Measurements from ENCODE around the gene RNF141. TPM values are rescaled to one million over a fixed set of nuclear protein-coding genes. Genes with fewer than 3 reads are reported as not detected.

RNF141 gene
- total RNA-seq, 1 donor from 2014 or later = 39.2 TPM

GRCh38 chr11:10533323-10533722 lies 7.7 kb downstream of the RNF141 start:
- H3K27me3 ChIP-seq (ENCODE audit: low read depth) = no peaks in the 10 kb centered on the region
- H3K4me1 ChIP-seq = no peaks in the 10 kb centered on the region
- no peaks in the 10 kb centered on the region for H3K9me3 ChIP-seq (replicated peaks)
- no peak for DNase-seq
- TF ChIP-seq CTCF (IDR thresholded peaks at IDR 0.05; ENCODE audit: borderline replicate concordance) = no peak
- no peak overlapping the region for H3K4me3 ChIP-seq
- intact Hi-C loops (cut with micrococcal nuclease) = no loop called here
- no peak overlapping the region for H3K27ac ChIP-seq (replicated peaks)
- H3K36me3 ChIP-seq = peaks cover 49% of the 10 kb centered on the region

- TF ChIP-seq CTCF (IDR thresholded peaks at IDR 0.05; ENCODE audit: borderline replicate concordance) = no peak
- Histone ChIP-seq H3K27me3 (ENCODE audit: low read depth) (no peaks in the 10 kb centered on the region), H3K9me3 (replicated peaks) (no peaks in the 10 kb centered on the region), H3K4me3 (no peak overlapping the region), H3K4me1 (no peaks in the 10 kb centered on the region), H3K27ac (replicated peaks) (no peak overlapping the region), H3K36me3 (peaks cover 57% of the 10 kb centered on the region)
- intact Hi-C loops (cut with micrococcal nuclease) = no loop called here
- DNase-seq = no peak
These were observed 8.5 kb downstream of the RNF141 start for GRCh38 chr11:10532526-10532925.

GRCh38 chr11:10529279-10529678 lies 11.7 kb downstream of the RNF141 start:
- H3K36me3 ChIP-seq = peaks cover 86% of the 10 kb centered on the region
- H3K27me3 ChIP-seq (ENCODE audit: low read depth) = no peaks in the 10 kb centered on the region
- no peaks in the 10 kb centered on the region for H3K4me1 ChIP-seq
- no peak overlapping the region for H3K4me3 ChIP-seq
- no peaks in the 10 kb centered on the region for H3K9me3 ChIP-seq (replicated peaks)
- no peak for TF ChIP-seq CTCF (IDR thresholded peaks at IDR 0.05; ENCODE audit: borderline replicate concordance)
- no peak overlapping the region for H3K27ac ChIP-seq (replicated peaks)
- no peak for DNase-seq
- intact Hi-C loops (cut with micrococcal nuclease) = no loop called here

GRCh38 chr11:10528121-10528520 lies 12.9 kb downstream of the RNF141 start:
- Histone ChIP-seq H3K36me3 (peaks cover 87% of the 10 kb centered on the region), H3K9me3 (replicated peaks) (no peaks in the 10 kb centered on the region), H3K27ac (replicated peaks) (no peak overlapping the region), H3K27me3 (ENCODE audit: low read depth) (no peaks in the 10 kb centered on the region), H3K4me3 (no peak overlapping the region), H3K4me1 (no peaks in the 10 kb centered on the region)
- intact Hi-C loops (cut with micrococcal nuclease) = no loop called here
- DNase-seq = no peak
- TF ChIP-seq CTCF (IDR thresholded peaks at IDR 0.05; ENCODE audit: borderline replicate concordance) = no peak

GRCh38 chr11:10526974-10527918 lies 13.7 kb downstream of the RNF141 start:
- Histone ChIP-seq H3K27me3 (ENCODE audit: low read depth) (no peaks in the 10 kb centered on the region), H3K9me3 (replicated peaks) (no peaks in the 10 kb centered on the region), H3K36me3 (peaks cover 89% of the 10 kb centered on the region), H3K27ac (replicated peaks) (no peak overlapping the region), H3K4me1 (no peaks in the 10 kb centered on the region), H3K4me3 (no peak overlapping the region)
- no peak for DNase-seq
- TF ChIP-seq CTCF (IDR thresholded peaks at IDR 0.05; ENCODE audit: borderline replicate concordance) = no peak
- intact Hi-C loops (cut with micrococcal nuclease) = no loop called here
